Measurements from ENCODE around the gene NDUFS1.
"Not testable (repeated sequence)": the region's sequence is repeated elsewhere in the genome, so short reads cannot be mapped to it uniquely, and the experiment has no call there.

NDUFS1 gene

GRCh38 chr2:206159346-206160124, at the start of gene NDUFS1, which contains the start of gene EEF1B2:
Gene NDUFS1, minus strand, starts transcription at chr2:206159444. Its CDS starts 5,766 bp downstream, at chr2:206153678.
Gene EEF1B2, plus strand, starts transcription at chr2:206159895. Its CDS starts 85 bp downstream, at chr2:206159980.
- peak within 1 kb of the TSS; percentile 73 for H2AFZ ChIP-seq (ENCODE audit: low read length)
- no peak for TF ChIP-seq EZH2 (optimal IDR thresholded peaks at IDR 0.05; ENCODE audit: low read depth, low read length)
- no peak for TF ChIP-seq EZH2phosphoT487 (IDR thresholded peaks at IDR 0.05; ENCODE audit: low read length)
- TF ChIP-seq CTCF (IDR thresholded peaks at IDR 0.05; ENCODE audit: low read length): no peak
- H3K27ac ChIP-seq (ENCODE audit: low read length): peak within 1 kb of the TSS; percentile 86
- DNase-seq: peak; percentile 99
- peak within 1 kb of the TSS; percentile 92 for H3K4me3 ChIP-seq (ENCODE audit: low read length)
- no peaks in the 10 kb centered on the region for H3K9me2 ChIP-seq (replicated peaks; ENCODE audit: insufficient read depth, low read length)
- H3K9me3 ChIP-seq (replicated peaks; ENCODE audit: insufficient read depth, low read length): no peaks in the 10 kb centered on the region
- H3K79me2 ChIP-seq (ENCODE audit: low read length): peaks cover 80% of the 10 kb centered on the region
- H3K27me3 ChIP-seq (replicated peaks; ENCODE audit: insufficient read depth, low read length): no peaks in the 10 kb centered on the region
- peak within 1 kb of the TSS; percentile 99 for H3K4me2 ChIP-seq (ENCODE audit: low read depth, low read length)
- peak within 1 kb of the TSS; percentile 98 for H3K9ac ChIP-seq (ENCODE audit: low read length)
- H3K36me3 ChIP-seq (replicated peaks; ENCODE audit: insufficient read depth, low read length): peaks cover 5% of the 10 kb centered on the region; the same call in 1 of the 2 replicates
- H3F3A ChIP-seq (ENCODE audit: insufficient read depth, low read length): peaks cover 41% of the 10 kb centered on the region
- peaks cover 13% of the 10 kb centered on the region; the same call in 1 of the 2 replicates for H3K4me1 ChIP-seq (ENCODE audit: low read length)
- H4K20me1 ChIP-seq (ENCODE audit: insufficient read depth, low read length): peaks cover 8% of the 10 kb centered on the region; the same call in 1 of the 2 replicates

GRCh38 chr2:206208900-206209299, 49.7 kb upstream of the NDUFS1 start:
- TF ChIP-seq EZH2 (optimal IDR thresholded peaks at IDR 0.05; ENCODE audit: low read depth, low read length) (no peak), CTCF (IDR thresholded peaks at IDR 0.05; ENCODE audit: low read length) (no peak), EZH2phosphoT487 (IDR thresholded peaks at IDR 0.05; ENCODE audit: low read length) (no peak)
- Histone ChIP-seq H2AFZ (ENCODE audit: low read length) (no peak overlapping the region), H3F3A (ENCODE audit: insufficient read depth, low read length) (no peaks in the 10 kb centered on the region), H3K4me2 (ENCODE audit: low read depth, low read length) (no peak overlapping the region), H3K4me1 (ENCODE audit: low read length) (peaks cover 6% of the 10 kb centered on the region; the same call in 1 of the 2 replicates), H3K27ac (ENCODE audit: low read length) (no peak overlapping the region), H3K9me3 (replicated peaks; ENCODE audit: insufficient read depth, low read length) (no peaks in the 10 kb centered on the region), H3K27me3 (replicated peaks; ENCODE audit: insufficient read depth, low read length) (no peaks in the 10 kb centered on the region), H3K36me3 (replicated peaks; ENCODE audit: insufficient read depth, low read length) (no peaks in the 10 kb centered on the region), H3K4me3 (ENCODE audit: low read length) (no peak overlapping the region), H3K9ac (ENCODE audit: low read length) (no peak overlapping the region), H3K9me2 (replicated peaks; ENCODE audit: insufficient read depth, low read length) (no peaks in the 10 kb centered on the region), H4K20me1 (ENCODE audit: insufficient read depth, low read length) (no peaks in the 10 kb centered on the region), H3K79me2 (ENCODE audit: low read length) (no peaks in the 10 kb centered on the region)
- DNase-seq: no peak

- not testable (repeated sequence) for H3K9me3 ChIP-seq (replicated peaks; ENCODE audit: insufficient read depth, low read length); H4K20me1 ChIP-seq (ENCODE audit: insufficient read depth, low read length); H3K4me1 ChIP-seq (ENCODE audit: low read length); H3K9ac ChIP-seq (ENCODE audit: low read length); H3K9me2 ChIP-seq (replicated peaks; ENCODE audit: insufficient read depth, low read length); H3F3A ChIP-seq (ENCODE audit: insufficient read depth, low read length); H3K36me3 ChIP-seq (replicated peaks; ENCODE audit: insufficient read depth, low read length); H3K27me3 ChIP-seq (replicated peaks; ENCODE audit: insufficient read depth, low read length); H3K27ac ChIP-seq (ENCODE audit: low read length); H2AFZ ChIP-seq (ENCODE audit: low read length); H3K4me2 ChIP-seq (ENCODE audit: low read depth, low read length); H3K4me3 ChIP-seq (ENCODE audit: low read length); H3K79me2 ChIP-seq (ENCODE audit: low read length)
- DNase-seq: peak; percentile 56
These were observed 48.1 kb upstream of the NDUFS1 start for GRCh38 chr2:206207316-206207715.

GRCh38 chr2:206204710-206205109, 45.5 kb upstream of the NDUFS1 start:
- H3K9me3 ChIP-seq (replicated peaks; ENCODE audit: insufficient read depth, low read length): no peaks in the 10 kb centered on the region
- H3K27ac ChIP-seq (ENCODE audit: low read length): no peak overlapping the region
- H3K27me3 ChIP-seq (replicated peaks; ENCODE audit: insufficient read depth, low read length): no peaks in the 10 kb centered on the region
- H3K4me1 ChIP-seq (ENCODE audit: low read length): peaks cover 6% of the 10 kb centered on the region; the same call in 1 of the 2 replicates
- no peaks in the 10 kb centered on the region for H3K36me3 ChIP-seq (replicated peaks; ENCODE audit: insufficient read depth, low read length)
- H3K4me2 ChIP-seq (ENCODE audit: low read depth, low read length): no peak overlapping the region
- no peaks in the 10 kb centered on the region for H3K79me2 ChIP-seq (ENCODE audit: low read length)
- no peaks in the 10 kb centered on the region for H3K9me2 ChIP-seq (replicated peaks; ENCODE audit: insufficient read depth, low read length)
- no peak for TF ChIP-seq EZH2 (optimal IDR thresholded peaks at IDR 0.05; ENCODE audit: low read depth, low read length)
- no peak for TF ChIP-seq CTCF (IDR thresholded peaks at IDR 0.05; ENCODE audit: low read length)
- TF ChIP-seq EZH2phosphoT487 (IDR thresholded peaks at IDR 0.05; ENCODE audit: low read length): no peak
- no peak for DNase-seq
- no peak overlapping the region for H3K4me3 ChIP-seq (ENCODE audit: low read length)
- H4K20me1 ChIP-seq (ENCODE audit: insufficient read depth, low read length): no peaks in the 10 kb centered on the region
- H3F3A ChIP-seq (ENCODE audit: insufficient read depth, low read length): no peaks in the 10 kb centered on the region
- no peak overlapping the region for H2AFZ ChIP-seq (ENCODE audit: low read length)
- no peak overlapping the region for H3K9ac ChIP-seq (ENCODE audit: low read length)

Data from MM.1S (cell line).